HG03354 (cell line): Measurements from ENCODE around the gene PAOX.

Experiments used
- ATAC-seq: cut with Tn5 transposase; IDR thresholded peaks from one replicate; pipeline ENCODE4 v1.9.1; 2021; ENCODE audit warnings: mild to moderate bottlenecking; ENCODE audit not compliant: unreplicated experiment, poor library complexity, severe bottlenecking

Gene PAOX

GRCh38 chr10:133349160-133349568 is 29.9 kb upstream of the PAOX start:
- no peak for ATAC-seq

- ATAC-seq, result no peak
These were observed 29.5 kb upstream of the PAOX start for GRCh38 chr10:133349577-133350011.

- no peak for ATAC-seq
These were observed 28.6 kb upstream of the PAOX start for GRCh38 chr10:133350283-133350949.

GRCh38 chr10:133350950-133351329 is 28.1 kb upstream of the PAOX start:
- ATAC-seq, result no peak

GRCh38 chr10:133351408-133352318 is 27.4 kb upstream of the PAOX start:
- ATAC-seq, result no peak

- ATAC-seq, result no peak
These were observed 25.7 kb upstream of the PAOX start for GRCh38 chr10:133353202-133353959.

GRCh38 chr10:133353988-133354605 is 25.0 kb upstream of the PAOX start:
- no peak for ATAC-seq

- no peak for ATAC-seq
These were observed 24.3 kb upstream of the PAOX start for GRCh38 chr10:133354672-133355240.

- no peak for ATAC-seq
These were observed 23.8 kb upstream of the PAOX start for GRCh38 chr10:133355266-133355665.

- ATAC-seq, result no peak
These were observed 23.1 kb upstream of the PAOX start for GRCh38 chr10:133355991-133356390.

GRCh38 chr10:133356549-133357284 is 22.3 kb upstream of the PAOX start:
- no peak for ATAC-seq

- peak; percentile 75 for ATAC-seq
These were observed 21.5 kb upstream of the PAOX start, which contains the start of gene FUOM for GRCh38 chr10:133357285-133358161. Gene FUOM, minus strand, starts transcription at chr10:133358019. Its CDS starts 12 bp downstream, at chr10:133358007.

- no peak for ATAC-seq
These were observed 20.7 kb upstream of the PAOX start for GRCh38 chr10:133358162-133358924.

GRCh38 chr10:133358925-133359310 is 20.1 kb upstream of the PAOX start:
- no peak for ATAC-seq

GRCh38 chr10:133359554-133359971 is 19.5 kb upstream of the PAOX start:
- ATAC-seq, result no peak

- ATAC-seq, result no peak
These were observed 19.0 kb upstream of the PAOX start for GRCh38 chr10:133359972-133360610.

- ATAC-seq, result no peak
These were observed 17.8 kb upstream of the PAOX start for GRCh38 chr10:133361227-133361626.
